UCSD-AML1 (cell line): Measurements from ENCODE around the gene DIRAS1.
A peak's percentile ranks its signal among the peaks of the same experiment; 100 is the strongest.

ENCODE experiments used
- DNase-seq: peaks from one replicate; lab custom pipeline; 2025; ENCODE audit not compliant: unreplicated experiment; lab: John Stamatoyannopoulos, UW

The DIRAS1 gene

GRCh38 chr19:2755811-2756210 lies 34.6 kb upstream of the DIRAS1 start:
- no peak for DNase-seq

- DNase-seq: no peak
Observed at GRCh38 chr19:2755448-2755705, 34.2 kb upstream of the DIRAS1 start.

GRCh38 chr19:2754659-2755447 lies 33.7 kb upstream of the DIRAS1 start:
- no peak for DNase-seq

GRCh38 chr19:2751438-2751830 lies 30.3 kb upstream of the DIRAS1 start:
- DNase-seq: no peak

GRCh38 chr19:2750808-2751437 lies 29.8 kb upstream of the DIRAS1 start:
- no peak for DNase-seq

- no peak for DNase-seq
Observed at GRCh38 chr19:2747349-2747748, 26.2 kb upstream of the DIRAS1 start.

- no peak for DNase-seq
Observed at GRCh38 chr19:2744113-2744512, 22.9 kb upstream of the DIRAS1 start.

GRCh38 chr19:2743099-2743498 lies 21.9 kb upstream of the DIRAS1 start:
- DNase-seq: no peak

GRCh38 chr19:2740314-2740656 lies 19.1 kb upstream of the DIRAS1 start:
- no peak for DNase-seq

- peak; percentile 97 for DNase-seq
Observed at GRCh38 chr19:2739602-2740313, 18.6 kb upstream of the DIRAS1 start, which contains the start of gene SLC39A3. Gene SLC39A3 (minus strand): TSS chr19:2740017. CDS start chr19:2737257, 2,760 bp downstream.

GRCh38 chr19:2736550-2737190 lies 15.5 kb upstream of the DIRAS1 start:
- no peak for DNase-seq

GRCh38 chr19:2735374-2735773 lies 14.2 kb upstream of the DIRAS1 start:
- DNase-seq: no peak

- DNase-seq: no peak
Observed at GRCh38 chr19:2734589-2735288, 13.6 kb upstream of the DIRAS1 start.

- DNase-seq: no peak
Observed at GRCh38 chr19:2733930-2734588, 12.9 kb upstream of the DIRAS1 start.

- no peak for DNase-seq
Observed at GRCh38 chr19:2732883-2733282, 11.7 kb upstream of the DIRAS1 start.

GRCh38 chr19:2732157-2732725 lies 11.1 kb upstream of the DIRAS1 start:
- no peak for DNase-seq

- no peak for DNase-seq
Observed at GRCh38 chr19:2731181-2731995, 10.2 kb upstream of the DIRAS1 start.

- DNase-seq: no peak
Observed at GRCh38 chr19:2729943-2730818, 9.0 kb upstream of the DIRAS1 start.
